Left lung (tissue), 10 donors: Measurements from ENCODE around the gene RAP1GAP. TPM values are rescaled to one million over a fixed set of nuclear protein-coding genes. Genes with fewer than 3 reads are reported as not detected.
A peak's percentile ranks its signal among the peaks of the same experiment; 100 is the strongest.

Experiments used
- ATAC-seq: fragments of 200-7000 bp; cut with Tn5 transposase; one replicate; pipeline ENCODE4 v1.9.1; 2020; ENCODE audit warnings: moderate library complexity
- DNase-seq, 4 donors: peaks; one replicate each; pipeline ENCODE4 v3.0.0-alpha.2; 2013 to 2020
- H3K27ac ChIP-seq, 2 donors: fragments of 200-600 bp; sonication (generic) in 1 of 2; one replicate each; pipeline versions ENCODE4 v1.5.0 to v1.8.0; 2020 to 2021
- H3K27me3 ChIP-seq, 2 donors: fragments of 200-600 bp; sonication (generic) in 1 of 2; one replicate each; pipeline versions ENCODE4 v1.5.0 to v1.8.0; 2020 to 2021
- H3K36me3 ChIP-seq, 2 donors: fragments of 200-600 bp; sonication (generic) in 1 of 2; one replicate each; pipeline versions ENCODE4 v1.5.0 to v1.8.0; 2020 to 2021
- H3K4me1 ChIP-seq, 2 donors: fragments of 200-600 bp; one replicate each; pipeline ENCODE4 v1.8.0; 2021
- H3K4me3 ChIP-seq, 2 donors: fragments of 200-600 bp; sonication (generic) in 1 of 2; one replicate each; pipeline versions ENCODE4 v1.5.0 to v1.8.0; 2020 to 2021; ENCODE audit warnings: mild to moderate bottlenecking in 1 of 2
- H3K9me3 ChIP-seq, 2 donors: fragments of 200-600 bp; sonication (generic) in 1 of 2; one replicate each; pipeline versions ENCODE4 v1.5.0 to v1.8.0; 2020 to 2021
- CTCF ChIP-seq, 2 donors: fragments of 200-600 bp; sonication (generic) in 1 of 2; IDR thresholded peaks; one replicate each; pipeline versions ENCODE4 v1.5.0 to v1.8.0; 2021; ENCODE audit warnings: antibody characterized with exemption in 2 of 2
- intact Hi-C, 2 donors: fragments of 100-400 bp; cut with DNase I; formaldehyde crosslinking; loops; one replicate each; pipeline versions ENCODE4 v1.11.2 to v1.14.2; 2022
- polyA plus RNA-seq, 6 donors: library from polyadenylated mRNA; unstranded; fragments of 120-200 nt; gene quantifications; one replicate each; pipeline ENCODE4 v1.2.1, GENCODE V29; 2013; ENCODE audit not compliant: insufficient read length in 6 of 6
- total RNA-seq, 2 donors: library from RNA; stranded (reverse); fragmentation: NEBNext Ultra II Directional; extraction: Animal tissue kit (Norgen Biotek cat#: 25700); gene quantifications; one replicate each; pipeline ENCODE4 v1.2.1, GENCODE V29; 2021
- donor health status: DM: no; HTN: yes; CAD: no.
- donor health status: DM: no; HTN: no; CAD: no.

The RAP1GAP gene
- total and polyA plus RNA-seq, 8 donors, result 20.7 to 59.3 (median 45.2) TPM

- H3K27me3 ChIP-seq, result peaks cover 0 to 65% of the 10 kb centered on the region in 2 donors
- TF ChIP-seq CTCF (IDR thresholded peaks at IDR 0.05), result no peak
- ATAC-seq, result no peak
- peaks cover 0 to 8% of the 10 kb centered on the region in 2 donors for H3K4me1 ChIP-seq
- H3K27ac ChIP-seq, result no peak overlapping the region
- H3K4me3 ChIP-seq, result no peak overlapping the region
- no peaks in the 10 kb centered on the region for H3K9me3 ChIP-seq
- no peak for DNase-seq
- intact Hi-C loops, result no loop called here
- H3K36me3 ChIP-seq, result no peaks in the 10 kb centered on the region
These were observed 33.1 kb downstream of the RAP1GAP start for GRCh38 chr1:21636029-21636428.

GRCh38 chr1:21634806-21635535 lies 34.2 kb downstream of the RAP1GAP start:
- intact Hi-C loops, result no loop called here
- peaks cover 0 to 8% of the 10 kb centered on the region in 2 donors for H3K4me1 ChIP-seq
- peaks cover 0 to 67% of the 10 kb centered on the region in 2 donors for H3K27me3 ChIP-seq
- no peak for DNase-seq
- no peak overlapping the region for H3K4me3 ChIP-seq
- ATAC-seq, result peak; percentile 4
- H3K27ac ChIP-seq, result no peak overlapping the region
- TF ChIP-seq CTCF (IDR thresholded peaks at IDR 0.05), result no peak
- H3K9me3 ChIP-seq, result no peaks in the 10 kb centered on the region
- no peaks in the 10 kb centered on the region for H3K36me3 ChIP-seq

GRCh38 chr1:21633992-21634805 lies 35.0 kb downstream of the RAP1GAP start:
- TF ChIP-seq CTCF (IDR thresholded peaks at IDR 0.05), result no peak
- peak in 2 of 4 donors; percentile 61 to 67 for DNase-seq
- Histone ChIP-seq H3K27me3 (peaks cover 0 to 67% of the 10 kb centered on the region in 2 donors), H3K4me1 (peaks cover 0 to 4% of the 10 kb centered on the region in 2 donors), H3K27ac (no peak overlapping the region), H3K4me3 (no peak overlapping the region), H3K36me3 (no peaks in the 10 kb centered on the region), H3K9me3 (no peaks in the 10 kb centered on the region)
- peak; percentile 46 for ATAC-seq
- intact Hi-C loops, result no loop called here

GRCh38 chr1:21633141-21633755 lies 35.9 kb downstream of the RAP1GAP start:
- no peak for TF ChIP-seq CTCF (IDR thresholded peaks at IDR 0.05)
- no peak overlapping the region for H3K4me3 ChIP-seq
- intact Hi-C loops, result no loop called here
- H3K27ac ChIP-seq, result no peak overlapping the region
- H3K9me3 ChIP-seq, result no peaks in the 10 kb centered on the region
- no peaks in the 10 kb centered on the region for H3K4me1 ChIP-seq
- peaks cover 0 to 73% of the 10 kb centered on the region in 2 donors for H3K27me3 ChIP-seq
- no peaks in the 10 kb centered on the region for H3K36me3 ChIP-seq
- DNase-seq (no peak), ATAC-seq (no peak)
